ENCODE data around the gene FAT1.

FAT1 gene

GRCh38 chr4:186545436-186545835 is 178.2 kb downstream of the FAT1 start:
- Mint-ChIP-seq H3K4me1 (ENCODE audit: low read depth) (no peaks in the 10 kb centered on the region), H3K9me3 (peaks cover 28% of the 10 kb centered on the region), H3K27ac (no peak overlapping the region), H3K27me3 (ENCODE audit: low read depth) (no peaks in the 10 kb centered on the region), H3K36me3 (ENCODE audit: low read depth) (no peaks in the 10 kb centered on the region), H3K4me3 (no peak overlapping the region)
- no peak for DNase-seq (ENCODE audit: low spot score)

GRCh38 chr4:186543206-186543605 is 180.4 kb downstream of the FAT1 start:
- no peaks in the 10 kb centered on the region for H3K4me1 Mint-ChIP-seq (ENCODE audit: low read depth)
- no peak overlapping the region for H3K4me3 Mint-ChIP-seq
- H3K36me3 Mint-ChIP-seq (ENCODE audit: low read depth): no peaks in the 10 kb centered on the region
- no peak overlapping the region for H3K27ac Mint-ChIP-seq
- H3K27me3 Mint-ChIP-seq (ENCODE audit: low read depth): no peaks in the 10 kb centered on the region
- no peak for DNase-seq (ENCODE audit: low spot score)
- peaks cover 37% of the 10 kb centered on the region for H3K9me3 Mint-ChIP-seq

GRCh38 chr4:186541801-186542200 is 181.9 kb downstream of the FAT1 start:
- Mint-ChIP-seq H3K9me3 (peaks cover 32% of the 10 kb centered on the region), H3K4me1 (ENCODE audit: low read depth) (no peaks in the 10 kb centered on the region), H3K4me3 (no peak overlapping the region), H3K27me3 (ENCODE audit: low read depth) (no peaks in the 10 kb centered on the region), H3K36me3 (ENCODE audit: low read depth) (no peaks in the 10 kb centered on the region), H3K27ac (no peak overlapping the region)
- no peak for DNase-seq (ENCODE audit: low spot score)

- Mint-ChIP-seq H3K27ac (no peak overlapping the region), H3K9me3 (peaks cover 12% of the 10 kb centered on the region), H3K27me3 (ENCODE audit: low read depth) (no peaks in the 10 kb centered on the region), H3K36me3 (ENCODE audit: low read depth) (no peaks in the 10 kb centered on the region), H3K4me1 (ENCODE audit: low read depth) (no peaks in the 10 kb centered on the region), H3K4me3 (no peak overlapping the region)
- DNase-seq (ENCODE audit: low spot score): no peak
Observed at GRCh38 chr4:186537843-186538521, 185.7 kb downstream of the FAT1 start.

Data from T-helper 2 cell treated with Interferon-gamma antibody and Interleukin-4, amounts not matched to agents 5 μg/mL and 100 μg/mL, for 36 hours (primary cell).